ENCODE measurements around the gene FOXN4. TPM values are rescaled to one million over a fixed set of nuclear protein-coding genes. Genes with fewer than 3 reads are reported as not detected.

Gene FOXN4
- total RNA-seq, 1 experiment from 2014 or later = 0.37 TPM

DNA sequence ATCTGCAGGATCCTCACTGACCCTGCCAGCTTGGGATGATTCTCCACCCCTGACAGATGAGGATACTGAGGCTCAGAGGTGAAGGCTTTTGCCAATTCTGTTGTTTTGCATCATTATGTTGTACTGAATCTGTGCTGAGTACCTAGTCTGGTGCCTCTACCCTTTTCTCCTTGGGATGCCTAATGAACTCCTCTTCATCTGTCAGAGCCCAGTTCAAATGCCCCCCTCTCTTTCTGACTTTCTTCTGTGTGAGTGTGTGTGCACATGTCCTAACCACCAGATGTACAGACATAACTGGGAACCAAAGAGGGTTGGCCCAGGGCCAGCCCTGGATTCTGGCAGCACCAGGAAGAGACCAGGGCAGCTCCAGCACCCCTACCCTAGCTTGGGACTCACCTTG, 22.8 kb downstream of the FOXN4 start:
- Mint-ChIP-seq H3K36me3 (no peaks in the 10 kb centered on the region), H3K9me3 (no peaks in the 10 kb centered on the region), H3K27ac (no peak overlapping the region), H3K4me3 (no peak overlapping the region), H3K27me3 (ENCODE audit: low read depth) (no peaks in the 10 kb centered on the region), H3K4me1 (peaks cover 9% of the 10 kb centered on the region)
- TF ChIP-seq JUN (CRISPR knock-in tag; IDR thresholded peaks at IDR 0.05) (no peak), MYBL2 (CRISPR knock-in tag; IDR thresholded peaks at IDR 0.05) (no peak), NFATC4 (CRISPR knock-in tag; IDR thresholded peaks at IDR 0.05) (no peak), NR3C1 (CRISPR knock-in tag; conservative IDR thresholded peaks at IDR 0.05; ENCODE audit: low read depth) (no peak), ATF1 (CRISPR knock-in tag; IDR thresholded peaks at IDR 0.05) (no peak), SOX15 (CRISPR knock-in tag; IDR thresholded peaks at IDR 0.05) (no peak), ZNF138 (CRISPR knock-in tag; conservative IDR thresholded peaks at IDR 0.05) (no peak), NR1H2 (CRISPR knock-in tag; IDR thresholded peaks at IDR 0.05) (no peak), TP53 (CRISPR knock-in tag; IDR thresholded peaks at IDR 0.05) (no peak)
- TF ChIP-seq, protein P1, sequence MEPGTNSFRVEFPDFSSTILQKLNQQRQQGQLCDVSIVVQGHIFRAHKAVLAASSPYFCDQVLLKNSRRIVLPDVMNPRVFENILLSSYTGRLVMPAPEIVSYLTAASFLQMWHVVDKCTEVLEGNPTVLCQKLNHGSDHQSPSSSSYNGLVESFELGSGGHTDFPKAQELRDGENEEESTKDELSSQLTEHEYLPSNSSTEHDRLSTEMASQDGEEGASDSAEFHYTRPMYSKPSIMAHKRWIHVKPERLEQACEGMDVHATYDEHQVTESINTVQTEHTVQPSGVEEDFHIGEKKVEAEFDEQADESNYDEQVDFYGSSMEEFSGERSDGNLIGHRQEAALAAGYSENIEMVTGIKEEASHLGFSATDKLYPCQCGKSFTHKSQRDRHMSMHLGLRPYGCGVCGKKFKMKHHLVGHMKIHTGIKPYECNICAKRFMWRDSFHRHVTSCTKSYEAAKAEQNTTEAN (CRISPR knock-in tag; IDR thresholded peaks at IDR 0.05) = no peak
- TF ChIP-seq, protein P2, sequence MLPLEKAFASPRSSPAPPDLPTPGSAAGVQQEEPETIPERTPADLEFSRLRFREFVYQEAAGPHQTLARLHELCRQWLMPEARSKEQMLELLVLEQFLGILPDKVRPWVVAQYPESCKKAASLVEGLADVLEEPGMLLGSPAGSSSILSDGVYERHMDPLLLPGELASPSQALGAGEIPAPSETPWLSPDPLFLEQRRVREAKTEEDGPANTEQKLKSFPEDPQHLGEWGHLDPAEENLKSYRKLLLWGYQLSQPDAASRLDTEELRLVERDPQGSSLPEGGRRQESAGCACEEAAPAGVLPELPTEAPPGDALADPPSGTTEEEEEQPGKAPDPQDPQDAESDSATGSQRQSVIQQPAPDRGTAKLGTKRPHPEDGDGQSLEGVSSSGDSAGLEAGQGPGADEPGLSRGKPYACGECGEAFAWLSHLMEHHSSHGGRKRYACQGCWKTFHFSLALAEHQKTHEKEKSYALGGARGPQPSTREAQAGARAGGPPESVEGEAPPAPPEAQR (CRISPR knock-in tag; IDR thresholded peaks at IDR 0.05) = no peak
- TF ChIP-seq, protein P3, sequence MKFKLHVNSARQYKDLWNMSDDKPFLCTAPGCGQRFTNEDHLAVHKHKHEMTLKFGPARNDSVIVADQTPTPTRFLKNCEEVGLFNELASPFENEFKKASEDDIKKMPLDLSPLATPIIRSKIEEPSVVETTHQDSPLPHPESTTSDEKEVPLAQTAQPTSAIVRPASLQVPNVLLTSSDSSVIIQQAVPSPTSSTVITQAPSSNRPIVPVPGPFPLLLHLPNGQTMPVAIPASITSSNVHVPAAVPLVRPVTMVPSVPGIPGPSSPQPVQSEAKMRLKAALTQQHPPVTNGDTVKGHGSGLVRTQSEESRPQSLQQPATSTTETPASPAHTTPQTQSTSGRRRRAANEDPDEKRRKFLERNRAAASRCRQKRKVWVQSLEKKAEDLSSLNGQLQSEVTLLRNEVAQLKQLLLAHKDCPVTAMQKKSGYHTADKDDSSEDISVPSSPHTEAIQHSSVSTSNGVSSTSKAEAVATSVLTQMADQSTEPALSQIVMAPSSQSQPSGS (CRISPR knock-in tag; IDR thresholded peaks at IDR 0.05; ENCODE audit: borderline replicate concordance, low read depth) = no peak
- TF ChIP-seq, protein P4, sequence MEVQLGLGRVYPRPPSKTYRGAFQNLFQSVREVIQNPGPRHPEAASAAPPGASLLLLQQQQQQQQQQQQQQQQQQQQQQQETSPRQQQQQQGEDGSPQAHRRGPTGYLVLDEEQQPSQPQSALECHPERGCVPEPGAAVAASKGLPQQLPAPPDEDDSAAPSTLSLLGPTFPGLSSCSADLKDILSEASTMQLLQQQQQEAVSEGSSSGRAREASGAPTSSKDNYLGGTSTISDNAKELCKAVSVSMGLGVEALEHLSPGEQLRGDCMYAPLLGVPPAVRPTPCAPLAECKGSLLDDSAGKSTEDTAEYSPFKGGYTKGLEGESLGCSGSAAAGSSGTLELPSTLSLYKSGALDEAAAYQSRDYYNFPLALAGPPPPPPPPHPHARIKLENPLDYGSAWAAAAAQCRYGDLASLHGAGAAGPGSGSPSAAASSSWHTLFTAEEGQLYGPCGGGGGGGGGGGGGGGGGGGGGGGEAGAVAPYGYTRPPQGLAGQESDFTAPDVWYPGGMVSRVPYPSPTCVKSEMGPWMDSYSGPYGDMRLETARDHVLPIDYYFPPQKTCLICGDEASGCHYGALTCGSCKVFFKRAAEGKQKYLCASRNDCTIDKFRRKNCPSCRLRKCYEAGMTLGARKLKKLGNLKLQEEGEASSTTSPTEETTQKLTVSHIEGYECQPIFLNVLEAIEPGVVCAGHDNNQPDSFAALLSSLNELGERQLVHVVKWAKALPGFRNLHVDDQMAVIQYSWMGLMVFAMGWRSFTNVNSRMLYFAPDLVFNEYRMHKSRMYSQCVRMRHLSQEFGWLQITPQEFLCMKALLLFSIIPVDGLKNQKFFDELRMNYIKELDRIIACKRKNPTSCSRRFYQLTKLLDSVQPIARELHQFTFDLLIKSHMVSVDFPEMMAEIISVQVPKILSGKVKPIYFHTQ (CRISPR knock-in tag; IDR thresholded peaks at IDR 0.05) = no peak
- TF ChIP-seq, protein P5, sequence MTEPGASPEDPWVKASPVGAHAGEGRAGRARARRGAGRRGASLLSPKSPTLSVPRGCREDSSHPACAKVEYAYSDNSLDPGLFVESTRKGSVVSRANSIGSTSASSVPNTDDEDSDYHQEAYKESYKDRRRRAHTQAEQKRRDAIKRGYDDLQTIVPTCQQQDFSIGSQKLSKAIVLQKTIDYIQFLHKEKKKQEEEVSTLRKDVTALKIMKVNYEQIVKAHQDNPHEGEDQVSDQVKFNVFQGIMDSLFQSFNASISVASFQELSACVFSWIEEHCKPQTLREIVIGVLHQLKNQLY (CRISPR knock-in tag; IDR thresholded peaks at IDR 0.05) = no peak
- TF ChIP-seq, protein P6, sequence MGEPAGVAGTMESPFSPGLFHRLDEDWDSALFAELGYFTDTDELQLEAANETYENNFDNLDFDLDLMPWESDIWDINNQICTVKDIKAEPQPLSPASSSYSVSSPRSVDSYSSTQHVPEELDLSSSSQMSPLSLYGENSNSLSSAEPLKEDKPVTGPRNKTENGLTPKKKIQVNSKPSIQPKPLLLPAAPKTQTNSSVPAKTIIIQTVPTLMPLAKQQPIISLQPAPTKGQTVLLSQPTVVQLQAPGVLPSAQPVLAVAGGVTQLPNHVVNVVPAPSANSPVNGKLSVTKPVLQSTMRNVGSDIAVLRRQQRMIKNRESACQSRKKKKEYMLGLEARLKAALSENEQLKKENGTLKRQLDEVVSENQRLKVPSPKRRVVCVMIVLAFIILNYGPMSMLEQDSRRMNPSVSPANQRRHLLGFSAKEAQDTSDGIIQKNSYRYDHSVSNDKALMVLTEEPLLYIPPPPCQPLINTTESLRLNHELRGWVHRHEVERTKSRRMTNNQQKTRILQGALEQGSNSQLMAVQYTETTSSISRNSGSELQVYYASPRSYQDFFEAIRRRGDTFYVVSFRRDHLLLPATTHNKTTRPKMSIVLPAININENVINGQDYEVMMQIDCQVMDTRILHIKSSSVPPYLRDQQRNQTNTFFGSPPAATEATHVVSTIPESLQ (CRISPR knock-in tag; IDR thresholded peaks at IDR 0.05) = no peak
- TF ChIP-seq, protein P7, sequence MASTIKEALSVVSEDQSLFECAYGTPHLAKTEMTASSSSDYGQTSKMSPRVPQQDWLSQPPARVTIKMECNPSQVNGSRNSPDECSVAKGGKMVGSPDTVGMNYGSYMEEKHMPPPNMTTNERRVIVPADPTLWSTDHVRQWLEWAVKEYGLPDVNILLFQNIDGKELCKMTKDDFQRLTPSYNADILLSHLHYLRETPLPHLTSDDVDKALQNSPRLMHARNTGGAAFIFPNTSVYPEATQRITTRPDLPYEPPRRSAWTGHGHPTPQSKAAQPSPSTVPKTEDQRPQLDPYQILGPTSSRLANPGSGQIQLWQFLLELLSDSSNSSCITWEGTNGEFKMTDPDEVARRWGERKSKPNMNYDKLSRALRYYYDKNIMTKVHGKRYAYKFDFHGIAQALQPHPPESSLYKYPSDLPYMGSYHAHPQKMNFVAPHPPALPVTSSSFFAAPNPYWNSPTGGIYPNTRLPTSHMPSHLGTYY (CRISPR knock-in tag; IDR thresholded peaks at IDR 0.05) = no peak
- TF ChIP-seq, protein P8, sequence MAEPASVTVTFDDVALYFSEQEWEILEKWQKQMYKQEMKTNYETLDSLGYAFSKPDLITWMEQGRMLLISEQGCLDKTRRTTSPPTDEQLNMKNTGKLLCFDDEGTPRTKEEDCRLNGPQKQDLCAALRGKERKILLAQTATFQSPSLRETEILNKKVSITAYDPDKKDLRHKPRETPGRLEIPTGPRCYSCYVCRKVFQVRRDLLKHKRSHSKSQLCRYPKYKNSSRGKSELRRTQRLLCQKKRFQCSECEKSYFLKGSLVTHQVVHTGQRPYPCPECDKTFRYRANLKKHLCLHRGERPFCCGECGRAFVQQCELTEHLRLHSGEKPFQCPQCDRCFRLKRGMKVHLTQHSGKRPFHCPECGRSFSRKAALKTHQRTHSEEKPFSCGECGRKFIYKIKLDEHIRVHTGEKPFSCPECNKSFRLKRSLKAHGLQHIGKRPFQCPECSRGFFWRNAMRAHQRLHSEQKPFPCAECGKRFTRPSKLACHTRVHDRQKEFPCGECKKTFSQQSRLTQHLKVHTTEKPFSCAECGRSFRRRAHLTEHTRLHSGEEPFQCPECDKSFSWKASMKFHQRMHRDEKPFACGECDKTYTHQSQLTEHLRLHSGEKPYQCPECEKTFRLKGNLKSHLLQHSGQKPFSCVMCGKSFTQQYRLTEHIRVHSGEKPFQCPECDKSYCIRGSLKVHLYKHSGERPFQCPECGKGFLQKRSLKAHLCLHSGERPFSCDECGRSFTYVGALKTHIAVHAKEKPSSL (CRISPR knock-in tag; conservative IDR thresholded peaks at IDR 0.05) = no peak
- TF ChIP-seq, protein P9, sequence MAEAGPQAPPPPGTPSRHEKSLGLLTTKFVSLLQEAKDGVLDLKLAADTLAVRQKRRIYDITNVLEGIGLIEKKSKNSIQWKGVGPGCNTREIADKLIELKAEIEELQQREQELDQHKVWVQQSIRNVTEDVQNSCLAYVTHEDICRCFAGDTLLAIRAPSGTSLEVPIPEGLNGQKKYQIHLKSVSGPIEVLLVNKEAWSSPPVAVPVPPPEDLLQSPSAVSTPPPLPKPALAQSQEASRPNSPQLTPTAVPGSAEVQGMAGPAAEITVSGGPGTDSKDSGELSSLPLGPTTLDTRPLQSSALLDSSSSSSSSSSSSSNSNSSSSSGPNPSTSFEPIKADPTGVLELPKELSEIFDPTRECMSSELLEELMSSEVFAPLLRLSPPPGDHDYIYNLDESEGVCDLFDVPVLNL (CRISPR knock-in tag; IDR thresholded peaks at IDR 0.05; ENCODE audit: borderline replicate concordance, low read depth) = no peak
- DNase-seq (ENCODE audit: low spot score) (no peak), ATAC-seq (no peak)
- CTCF ChIA-PET = interaction anchor here (0.9 to 1.4 kb wide), 2 partner anchors 23 to 108 kb away, joined by 3 to 4 read pairs; no protein-coding TSS in a partner anchor
- POLR2A ChIA-PET = no interaction called here

Measured in WTC11 (cell line).